Upper lobe of left lung (tissue), 4 donors: ENCODE measurements around the gene MAN1A1.

Experiments used
- EP300 ChIP-seq, 4 donors: sonication (generic); formaldehyde crosslinking; IDR thresholded peaks; one replicate each; pipeline ENCODE4 v1.5.1; 2017; ENCODE audit warnings: antibody characterized with exemption in 4 of 4, control low read depth in 2 of 4
- POLR2A ChIP-seq, 4 donors: fragments of 450-650 bp; IDR thresholded peaks; one replicate each; pipeline ENCODE4 v1.5.1; 2016 to 2017; ENCODE audit warnings: antibody characterized with exemption in 4 of 4, mild to moderate bottlenecking in 2 of 4
- POLR2AphosphoS5 ChIP-seq, 2 donors: sonication (generic); formaldehyde crosslinking; IDR thresholded peaks; one replicate each; pipeline ENCODE4 v1.5.1; 2017; ENCODE audit warnings: antibody characterized with exemption in 2 of 2
- TF ChIP-seq, protein P1 (sequence below), 6 experiments: fragments of 450-650 bp in 4 of 6; fragments of 200-600 bp in 2 of 6; sonication (generic) in 2 of 6; IDR thresholded peaks; one replicate each; pipeline ENCODE4 v1.5.1; 2016 to 2019; ENCODE audit warnings: antibody characterized with exemption in 6 of 6

DNA sequence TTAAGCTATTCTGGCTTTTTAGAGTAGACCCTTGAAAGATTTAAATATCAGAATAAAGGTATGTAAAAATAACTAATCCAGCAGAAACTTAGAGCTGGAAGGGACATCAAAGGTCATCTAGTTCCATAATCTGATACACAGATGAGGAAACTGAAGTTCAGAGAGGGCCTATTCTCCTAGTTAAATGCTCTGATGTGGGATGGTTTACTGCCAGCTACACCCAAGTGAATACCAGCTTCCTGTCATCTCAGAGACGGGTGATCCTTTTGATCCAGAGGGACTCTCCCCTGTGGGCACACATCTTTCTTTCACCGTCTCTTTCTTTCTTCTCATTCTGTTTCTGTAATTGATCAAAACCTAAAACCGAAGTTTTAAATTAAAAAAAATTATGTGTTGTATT lies 94.1 kb downstream of the MAN1A1 start:
- TF ChIP-seq, protein P1, sequence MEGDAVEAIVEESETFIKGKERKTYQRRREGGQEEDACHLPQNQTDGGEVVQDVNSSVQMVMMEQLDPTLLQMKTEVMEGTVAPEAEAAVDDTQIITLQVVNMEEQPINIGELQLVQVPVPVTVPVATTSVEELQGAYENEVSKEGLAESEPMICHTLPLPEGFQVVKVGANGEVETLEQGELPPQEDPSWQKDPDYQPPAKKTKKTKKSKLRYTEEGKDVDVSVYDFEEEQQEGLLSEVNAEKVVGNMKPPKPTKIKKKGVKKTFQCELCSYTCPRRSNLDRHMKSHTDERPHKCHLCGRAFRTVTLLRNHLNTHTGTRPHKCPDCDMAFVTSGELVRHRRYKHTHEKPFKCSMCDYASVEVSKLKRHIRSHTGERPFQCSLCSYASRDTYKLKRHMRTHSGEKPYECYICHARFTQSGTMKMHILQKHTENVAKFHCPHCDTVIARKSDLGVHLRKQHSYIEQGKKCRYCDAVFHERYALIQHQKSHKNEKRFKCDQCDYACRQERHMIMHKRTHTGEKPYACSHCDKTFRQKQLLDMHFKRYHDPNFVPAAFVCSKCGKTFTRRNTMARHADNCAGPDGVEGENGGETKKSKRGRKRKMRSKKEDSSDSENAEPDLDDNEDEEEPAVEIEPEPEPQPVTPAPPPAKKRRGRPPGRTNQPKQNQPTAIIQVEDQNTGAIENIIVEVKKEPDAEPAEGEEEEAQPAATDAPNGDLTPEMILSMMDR (IDR thresholded peaks at IDR 0.05): no peak
- TF ChIP-seq EP300 (IDR thresholded peaks at IDR 0.05) (no peak), POLR2A (IDR thresholded peaks at IDR 0.05) (no peak), POLR2AphosphoS5 (IDR thresholded peaks at IDR 0.05) (no peak)
